22Rv1 (cell line): ENCODE data around the gene C11orf21.

Source experiments
- CTCF ChIP-seq: fragments of 450-650 bp; IDR thresholded peaks from 2 replicates; pipeline ENCODE4 v1.5.1; 2017; ENCODE audit warnings: mild to moderate bottlenecking
- ZFX ChIP-seq: fragments of 450-650 bp; IDR thresholded peaks from 2 replicates; pipeline ENCODE4 v1.6.1; 2017; ENCODE audit warnings: antibody characterized with exemption, borderline replicate concordance

- no peak for TF ChIP-seq CTCF
- TF ChIP-seq ZFX, result no peak
Observed at GRCh38 chr11:2308713-2309112, 7.0 kb upstream of the C11orf21 start.
